ENCODE results near the gene DIPK2A.

DIPK2A gene

DNA sequence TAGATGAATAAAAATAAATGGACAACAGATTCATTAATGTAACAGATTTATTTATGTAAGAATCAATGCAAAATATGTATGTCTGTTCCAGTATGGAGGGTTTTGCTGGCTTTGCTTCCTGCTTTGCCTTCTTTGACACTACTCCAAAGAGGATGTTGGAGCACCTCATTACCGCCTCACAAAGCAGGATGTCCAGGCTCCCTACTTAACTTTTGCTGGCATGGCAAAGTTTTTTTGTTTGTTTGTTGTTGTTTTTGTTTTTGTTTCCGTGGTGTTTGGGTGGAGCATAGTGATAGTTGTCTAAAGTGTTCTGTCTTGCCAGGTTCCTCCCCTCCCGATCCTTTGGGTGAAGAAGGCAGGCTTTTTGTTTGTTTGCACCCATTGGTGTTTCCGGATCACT, 38.7 kb downstream of the DIPK2A start:
- in situ Hi-C loops (cut with HindIII; ENCODE audit: low sequenced_read_pairs) = no loop called here
- TF ChIP-seq, protein P1, sequence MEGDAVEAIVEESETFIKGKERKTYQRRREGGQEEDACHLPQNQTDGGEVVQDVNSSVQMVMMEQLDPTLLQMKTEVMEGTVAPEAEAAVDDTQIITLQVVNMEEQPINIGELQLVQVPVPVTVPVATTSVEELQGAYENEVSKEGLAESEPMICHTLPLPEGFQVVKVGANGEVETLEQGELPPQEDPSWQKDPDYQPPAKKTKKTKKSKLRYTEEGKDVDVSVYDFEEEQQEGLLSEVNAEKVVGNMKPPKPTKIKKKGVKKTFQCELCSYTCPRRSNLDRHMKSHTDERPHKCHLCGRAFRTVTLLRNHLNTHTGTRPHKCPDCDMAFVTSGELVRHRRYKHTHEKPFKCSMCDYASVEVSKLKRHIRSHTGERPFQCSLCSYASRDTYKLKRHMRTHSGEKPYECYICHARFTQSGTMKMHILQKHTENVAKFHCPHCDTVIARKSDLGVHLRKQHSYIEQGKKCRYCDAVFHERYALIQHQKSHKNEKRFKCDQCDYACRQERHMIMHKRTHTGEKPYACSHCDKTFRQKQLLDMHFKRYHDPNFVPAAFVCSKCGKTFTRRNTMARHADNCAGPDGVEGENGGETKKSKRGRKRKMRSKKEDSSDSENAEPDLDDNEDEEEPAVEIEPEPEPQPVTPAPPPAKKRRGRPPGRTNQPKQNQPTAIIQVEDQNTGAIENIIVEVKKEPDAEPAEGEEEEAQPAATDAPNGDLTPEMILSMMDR (IDR thresholded peaks at IDR 0.05; ENCODE audit: low read depth, low read length) = no peak
- DNase-seq (ENCODE audit: low read depth, low spot score) = no peak
- H3K4me3 ChIP-seq (ENCODE audit: low read depth, low read length) = no peak overlapping the region

- H3K4me3 ChIP-seq (ENCODE audit: low read depth, low read length) = no peak overlapping the region
- in situ Hi-C loops (cut with HindIII; ENCODE audit: low sequenced_read_pairs) = no loop called here
- DNase-seq (ENCODE audit: low read depth, low spot score) = peak; percentile 56
- TF ChIP-seq, protein P1 (IDR thresholded peaks at IDR 0.05; ENCODE audit: low read depth, low read length) = no peak
Measured at GRCh38 chr3:144011251-144011799, 39.7 kb downstream of the DIPK2A start.

DNA sequence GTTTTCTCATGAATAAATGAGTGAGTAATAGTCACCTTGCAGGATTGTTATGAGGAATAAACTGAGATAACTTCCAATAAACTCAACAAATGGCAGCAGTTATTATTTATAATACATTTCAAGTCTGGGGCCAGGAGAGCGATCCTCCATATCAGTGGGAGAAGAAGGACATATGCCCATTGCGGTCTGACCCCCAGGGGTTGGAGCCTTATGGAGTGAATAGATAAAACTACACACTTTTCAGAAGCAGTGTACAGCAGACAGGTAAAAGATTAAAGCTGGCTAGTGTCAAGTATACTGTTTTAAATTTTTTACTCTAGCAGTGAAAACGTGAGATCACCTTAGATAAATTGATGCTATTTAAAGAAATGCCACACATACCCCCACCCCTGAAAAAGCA, 43.5 kb downstream of the DIPK2A start:
- TF ChIP-seq, protein P1 (IDR thresholded peaks at IDR 0.05; ENCODE audit: low read depth, low read length) = no peak
- in situ Hi-C loops (cut with HindIII; ENCODE audit: low sequenced_read_pairs) = no loop called here

GRCh38 chr3:144018776-144019175, 47.2 kb downstream of the DIPK2A start:
- H3K4me3 ChIP-seq (ENCODE audit: low read depth, low read length) = no peak overlapping the region
- in situ Hi-C loops (cut with HindIII; ENCODE audit: low sequenced_read_pairs) = no loop called here
- peak; percentile 94 for DNase-seq (ENCODE audit: low read depth, low spot score)
- TF ChIP-seq, protein P1 (IDR thresholded peaks at IDR 0.05; ENCODE audit: low read depth, low read length) = no peak

More for the DNA sequence above, 43.5 kb downstream of the DIPK2A start:
- no peak overlapping the region for H3K4me3 ChIP-seq (ENCODE audit: low read depth, low read length)
- DNase-seq (ENCODE audit: low read depth, low spot score) = no peak

All from astrocyte of the spinal cord (primary cell).